HG03135 (cell line): ENCODE results near the gene KLHDC8A.
"Not testable (repeated sequence)": the region's sequence is repeated elsewhere in the genome, so short reads cannot be mapped to it uniquely, and the experiment has no call there.

Experiments
- ATAC-seq: cut with Tn5 transposase; IDR thresholded peaks from one replicate; pipeline ENCODE4 v1.9.1; 2021; ENCODE audit warnings: mild to moderate bottlenecking, moderate library complexity; ENCODE audit not compliant: unreplicated experiment

Gene KLHDC8A

GRCh38 chr1:205371871-205372660 is 15.3 kb upstream of the KLHDC8A start:
- no peak for ATAC-seq

GRCh38 chr1:205370780-205371179 is 14.1 kb upstream of the KLHDC8A start:
- no peak for ATAC-seq

- ATAC-seq: no peak
Measured at GRCh38 chr1:205369701-205370123, 13.0 kb upstream of the KLHDC8A start.

- no peak for ATAC-seq
Measured at GRCh38 chr1:205368478-205368877, 11.8 kb upstream of the KLHDC8A start.

GRCh38 chr1:205365945-205366463 is 9.3 kb upstream of the KLHDC8A start:
- no peak for ATAC-seq

- not testable (repeated sequence) for ATAC-seq
Measured at GRCh38 chr1:205365086-205365485, 8.4 kb upstream of the KLHDC8A start.

GRCh38 chr1:205360891-205361290 is 4.2 kb upstream of the KLHDC8A start:
- no peak for ATAC-seq

- no peak for ATAC-seq
Measured at GRCh38 chr1:205359771-205360565, 3.2 kb upstream of the KLHDC8A start.

- no peak for ATAC-seq
Measured at GRCh38 chr1:205358579-205358978, 1.9 kb upstream of the KLHDC8A start.

GRCh38 chr1:205357567-205357966 is 845 bp upstream of the KLHDC8A start:
- no peak for ATAC-seq

GRCh38 chr1:205355075-205355453 is 1.7 kb downstream of the KLHDC8A start:
- no peak for ATAC-seq

GRCh38 chr1:205354259-205355074 is 2.3 kb downstream of the KLHDC8A start:
- no peak for ATAC-seq

GRCh38 chr1:205353612-205354011 is 3.1 kb downstream of the KLHDC8A start:
- ATAC-seq: no peak

GRCh38 chr1:205353191-205353590 is 3.5 kb downstream of the KLHDC8A start:
- ATAC-seq: no peak

- ATAC-seq: no peak
Measured at GRCh38 chr1:205351984-205352713, 4.6 kb downstream of the KLHDC8A start.

- no peak for ATAC-seq
Measured at GRCh38 chr1:205350691-205351141, 6.0 kb downstream of the KLHDC8A start.

- no peak for ATAC-seq
Measured at GRCh38 chr1:205350124-205350523, 6.6 kb downstream of the KLHDC8A start.

- ATAC-seq: no peak
Measured at GRCh38 chr1:205348554-205349487, 7.9 kb downstream of the KLHDC8A start.

GRCh38 chr1:205346956-205347574 is 9.7 kb downstream of the KLHDC8A start:
- ATAC-seq: no peak
